HepG2 (cell line): Measurements from ENCODE around the gene PTPRE. TPM values are rescaled to one million over a fixed set of nuclear protein-coding genes. Genes with fewer than 3 reads are reported as not detected.

Experiments used
- ATAC-seq: fragments of 200-7000 bp; cut with Tn5 transposase; 3 replicates; pipeline ENCODE4 v1.9.1; 2020; ENCODE audit warnings: mild to moderate bottlenecking, moderate library complexity
- BruUV-seq: library from RNA; stranded (reverse); fragments of 400-500 nt; replicated peaks from 2 replicates; lab custom pipeline; 2021; lab: Mats Ljungman, UMichigan
- CTCF ChIA-PET: fragments of 300-600 bp; formaldehyde crosslinking; extraction: SDS; loops from one replicate; lab custom pipeline; 2021; ENCODE audit warnings: low total read pairs, inconsistent platforms, low intra/inter-chr PET ratio; lab: Yijun Ruan, JAX
- POLR2A ChIA-PET: fragments of 350-600 bp; sonication (Branson Sonifier 250); formaldehyde crosslinking; loops from one replicate; lab custom pipeline; 2020; ENCODE audit warnings: antibody characterized with exemption, inconsistent platforms; lab: Yijun Ruan, JAX
- DNase-seq: peaks from one replicate; pipeline ENCODE4 v3.0.0-alpha.2; 2015; ENCODE audit warnings: low spot score
- FAIRE-seq: peaks from 3 replicates; lab custom pipeline; 2011; peaks lifted over from hg19 to GRCh38; lab: Jason Lieb, UNC
- H2AFZ ChIP-seq: one replicate; pipeline ENCODE4 v1.6.1; 2011; ENCODE audit warnings: low read length, inconsistent platforms
- H3K27ac ChIP-seq: fragments of 300-600 bp; 3 replicates; pipeline ENCODE4 v1.8.0; 2011; ENCODE audit warnings: mixed run types, mild to moderate bottlenecking, mixed read lengths, low read length, inconsistent platforms; ENCODE audit not compliant: insufficient read depth; ENCODE audit errors: extremely low read length
- H3K27me3 ChIP-seq, 2 experiments: fragments of 200-600 bp in 1 of 2; 2 replicates in 1 of 2; 3 replicates in 1 of 2; pipeline versions ENCODE4 v1.6.0 to v1.8.0; 2011; ENCODE audit warnings: low read length in 2 of 2, mild to moderate bottlenecking in 2 of 2, moderate library complexity in 2 of 2, inconsistent platforms in 1 of 2; ENCODE audit not compliant: insufficient read depth in 2 of 2, control insufficient read depth in 1 of 2
- H3K36me3 ChIP-seq, 2 experiments: fragments of 200-600 bp in 1 of 2; replicated peaks in 1 of 2; 2 replicates in 1 of 2; 3 replicates in 1 of 2; pipeline versions ENCODE4 v1.5.1 to v1.8.0; 2011; ENCODE audit warnings: low read length in 2 of 2, inconsistent platforms in 1 of 2; ENCODE audit not compliant: insufficient read depth in 2 of 2, control insufficient read depth in 1 of 2
- H3K4me1 ChIP-seq: 2 replicates; pipeline ENCODE4 v1.5.1; 2012; ENCODE audit warnings: low read length, inconsistent platforms; ENCODE audit not compliant: insufficient read depth
- H3K4me2 ChIP-seq: 2 replicates; pipeline ENCODE4 v1.6.0; 2011; ENCODE audit warnings: low read depth, low read length, inconsistent platforms
- H3K4me3 ChIP-seq, 3 experiments: fragments of 200-600 bp in 1 of 3; sonication (generic), shearing (Covaris generic) in 1 of 3; replicated peaks in 1 of 3; 2 replicates each; pipeline ENCODE4 v1.5.1; 2011 to 2016; ENCODE audit warnings: low read length in 3 of 3, inconsistent platforms in 2 of 3, low read depth in 2 of 3, mild to moderate bottlenecking in 2 of 3, control low read depth in 1 of 3, mixed read lengths in 1 of 3; ENCODE audit not compliant: insufficient read depth in 1 of 3
- H3K79me2 ChIP-seq: one replicate; pipeline ENCODE4 v1.6.1; 2011; ENCODE audit warnings: low read length, inconsistent platforms; ENCODE audit not compliant: insufficient read depth
- H3K9ac ChIP-seq: 2 replicates; pipeline ENCODE4 v1.6.0; 2011; ENCODE audit warnings: mild to moderate bottlenecking, low read depth, low read length, inconsistent platforms; ENCODE audit not compliant: insufficient read depth
- H3K9me3 ChIP-seq: 2 replicates; pipeline ENCODE4 v1.5.1; 2012; ENCODE audit warnings: mild to moderate bottlenecking, low read length
- H4K20me1 ChIP-seq: 2 replicates; pipeline ENCODE4 v1.6.0; 2011; ENCODE audit warnings: inconsistent platforms, mild to moderate bottlenecking, low read length, moderate library complexity; ENCODE audit not compliant: insufficient read depth
- CBX1 ChIP-seq: IDR thresholded peaks from one replicate; pipeline ENCODE4 v1.6.1; 2016; ENCODE audit warnings: antibody characterized with exemption, low read depth
- FIP1L1 ChIP-seq: fragments of 200-400 bp; formaldehyde crosslinking; IDR thresholded peaks from 2 replicates; pipeline ENCODE4 v1.6.1; 2018; ENCODE audit warnings: low read depth, mild to moderate bottlenecking, low read length, moderate library complexity, borderline replicate concordance; ENCODE audit not compliant: insufficient read depth
- NRL ChIP-seq: sonication (generic); formaldehyde crosslinking; IDR thresholded peaks from 2 replicates; pipeline ENCODE4 v1.5.0; 2020; ENCODE audit warnings: missing genetic modification reagents, mild to moderate bottlenecking, moderate library complexity, borderline replicate concordance
- PCBP2 ChIP-seq: fragments of 200-400 bp; formaldehyde crosslinking; optimal IDR thresholded peaks from 2 replicates; pipeline ENCODE3; 2018; ENCODE audit warnings: low read length, low read depth; ENCODE audit not compliant: poor library complexity, severe bottlenecking
- PPARG ChIP-seq: conservative IDR thresholded peaks from 2 replicates; pipeline ENCODE4 v1.6.1; 2016; ENCODE audit warnings: missing biosample characterization, missing genetic modification reagents
- SIN3A ChIP-seq: IDR thresholded peaks from 2 replicates; pipeline ENCODE4 v1.6.1; 2011; ENCODE audit warnings: low read depth, mild to moderate bottlenecking, control low read depth, low read length, borderline replicate concordance
- ZFP41 ChIP-seq: sonication (generic); formaldehyde crosslinking; IDR thresholded peaks from 2 replicates; pipeline ENCODE4 v1.4.0; 2020; ENCODE audit warnings: mild to moderate bottlenecking, missing genetic modification reagents, borderline replicate concordance
- ZMYM4 ChIP-seq: sonication (generic); formaldehyde crosslinking; IDR thresholded peaks from 2 replicates; pipeline ENCODE4 v1.8.1; 2023; ENCODE audit warnings: mild to moderate bottlenecking, missing genetic modification reagents
- ZSCAN21 ChIP-seq: sonication (generic); formaldehyde crosslinking; IDR thresholded peaks from 2 replicates; pipeline ENCODE4 v1.8.0; 2022; ENCODE audit warnings: mild to moderate bottlenecking, missing genetic modification reagents, moderate library complexity, borderline replicate concordance
- WGBS: methylation state at CpG from one replicate; pipeline ENCODE4 v1.1.6; 2017; ENCODE audit warnings: low lambda C conversion rate; 5-methylcytosine and 5-hydroxymethylcytosine counted together
- in situ Hi-C: cut with HindIII; loops from 2 replicates; pipeline ENCODE4 v1.10.0; 2017; ENCODE audit warnings: low pct_unique_long_range_greater_than_20kb; ENCODE audit not compliant: extremely low pct_ligation_motif_present
- intact Hi-C: fragments of 100-400 bp; cut with micrococcal nuclease; formaldehyde crosslinking; loops from one replicate; pipeline ENCODE4 v1.10.0; 2022; ENCODE audit not compliant: unreplicated experiment
- polyA plus RNA-seq, 8 experiments: library from polyadenylated mRNA; depleted of rRNA in 3 of 8; stranded (reverse) in 7 of 8; unstranded in 1 of 8; fragments of >200 nt; fragmentation: Illumina TruSeq in 4 of 8; extraction: Trizol in 4 of 8; gene quantifications; 2 replicates each; pipeline versions ENCODE4 v1.2.1 to v1.2.3, GENCODE V29; 2011 to 2016; ENCODE audit warnings: low read depth in 4 of 8, missing spikeins in 1 of 8, mixed read lengths in 1 of 8; ENCODE audit not compliant: insufficient read depth in 1 of 8
- total RNA-seq, 5 experiments: library from RNA; depleted of rRNA; stranded (reverse); fragments of >200 nt; fragmentation: Illumina TruSeq; extraction: Trizol; gene quantifications; 2 replicates each; pipeline ENCODE4 v1.2.3, GENCODE V29; 2016; ENCODE audit warnings: low read depth in 1 of 5
- TF ChIP-seq, protein P1 (sequence below), 2 experiments: sonication (generic) in 1 of 2; formaldehyde crosslinking in 1 of 2; IDR thresholded peaks; 2 replicates each; pipeline versions ENCODE4 v1.4.0 to v1.6.1; 2018 to 2020; ENCODE audit warnings: missing genetic modification reagents in 2 of 2, borderline replicate concordance in 1 of 2, low read depth in 1 of 2, mild to moderate bottlenecking in 1 of 2, missing biosample characterization in 1 of 2
- TF ChIP-seq, protein P2 (sequence below): sonication (generic); formaldehyde crosslinking; IDR thresholded peaks from 2 replicates; pipeline ENCODE4 v1.4.0; 2020; ENCODE audit warnings: mild to moderate bottlenecking, missing genetic modification reagents
- TF ChIP-seq, protein P3 (sequence below): sonication (generic); formaldehyde crosslinking; IDR thresholded peaks from 2 replicates; pipeline ENCODE4 v1.4.0; 2020; ENCODE audit warnings: mild to moderate bottlenecking, missing genetic modification reagents, borderline replicate concordance
- TF ChIP-seq, protein P4 (sequence below): sonication (generic); formaldehyde crosslinking; IDR thresholded peaks from 2 replicates; pipeline ENCODE4 v1.5.0; 2020; ENCODE audit warnings: missing genetic modification reagents

The PTPRE gene
- total and polyA plus RNA-seq, 2 of the 13 experiments (the other 11 are each of a cell fraction or from before 2014, with no cell fraction given) = 0.01 to 0.02 TPM

DNA sequence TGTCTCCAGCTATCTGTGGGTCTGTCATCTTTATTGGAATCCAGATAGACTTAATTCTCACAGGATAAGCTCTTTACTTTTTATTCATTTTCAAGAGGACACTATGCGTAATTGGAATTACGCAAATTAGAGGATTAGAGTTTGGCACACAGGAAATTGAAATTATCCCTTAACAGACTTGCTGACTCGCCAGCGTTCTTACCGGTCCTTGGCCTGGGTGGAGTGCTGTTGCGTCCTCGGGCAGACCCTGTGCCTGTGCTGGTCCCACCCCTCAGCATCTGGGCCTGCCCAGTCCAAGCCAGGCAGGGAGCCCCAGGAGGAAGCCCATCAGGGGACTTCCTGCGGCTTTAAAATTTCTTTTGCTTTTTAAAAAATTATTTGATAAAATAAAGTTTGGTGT lies 117.5 kb downstream of the PTPRE start:
- in situ Hi-C loops = loop anchor here (25.0 kb wide), 1 partner anchor 312 kb away; no protein-coding TSS in a partner anchor
- POLR2A ChIA-PET = no interaction called here

DNA sequence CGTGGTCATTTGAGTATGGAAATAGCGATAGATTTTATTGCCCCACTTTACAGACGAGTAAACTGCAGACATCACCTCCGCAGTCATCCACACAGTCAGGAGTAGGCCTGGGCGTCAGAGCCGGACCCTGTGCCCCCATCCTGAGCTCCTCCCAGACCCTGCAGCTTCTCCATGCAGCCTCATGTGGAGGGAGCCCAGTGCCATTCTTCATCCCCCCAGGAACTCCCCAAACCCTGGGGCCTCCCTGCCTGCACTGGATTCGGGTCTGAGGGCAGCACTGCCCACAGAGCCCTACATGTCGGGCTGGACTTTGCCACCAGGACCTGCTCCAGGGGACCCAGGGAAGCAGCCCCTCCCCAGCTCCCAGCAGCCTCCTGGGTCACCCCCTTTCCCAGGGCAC lies 118.5 kb downstream of the PTPRE start:
- no peak overlapping the region for H3K4me2 ChIP-seq
- H3K4me3 ChIP-seq = no peak overlapping the region
- CTCF ChIA-PET = no interaction called here
- H3K4me1 ChIP-seq = no peaks in the 10 kb centered on the region
- DNase-seq (no peak), FAIRE-seq (no peak), ATAC-seq (no peak)
- peaks cover 7 to 48% of the 10 kb centered on the region in 2 experiments; a peak in 4 of 5 replicates for H3K27me3 ChIP-seq
- no peak overlapping the region for H3K9ac ChIP-seq
- no peaks in the 10 kb centered on the region for H3K36me3 ChIP-seq
- WGBS = 15% methylated on average over 7 of the region's 8 CpGs
- in situ Hi-C loops (no loop called here), intact Hi-C loops (no loop called here)
- no peak overlapping the region for H2AFZ ChIP-seq
- H3K79me2 ChIP-seq = no peaks in the 10 kb centered on the region
- BruUV-seq = no TSS peak
- no peaks in the 10 kb centered on the region for H4K20me1 ChIP-seq
- no peak overlapping the region for H3K27ac ChIP-seq
- H3K9me3 ChIP-seq = no peaks in the 10 kb centered on the region
- POLR2A ChIA-PET = no interaction called here
- TF ChIP-seq ZMYM4 (CRISPR knock-in tag) = no peak
- TF ChIP-seq, protein P1, sequence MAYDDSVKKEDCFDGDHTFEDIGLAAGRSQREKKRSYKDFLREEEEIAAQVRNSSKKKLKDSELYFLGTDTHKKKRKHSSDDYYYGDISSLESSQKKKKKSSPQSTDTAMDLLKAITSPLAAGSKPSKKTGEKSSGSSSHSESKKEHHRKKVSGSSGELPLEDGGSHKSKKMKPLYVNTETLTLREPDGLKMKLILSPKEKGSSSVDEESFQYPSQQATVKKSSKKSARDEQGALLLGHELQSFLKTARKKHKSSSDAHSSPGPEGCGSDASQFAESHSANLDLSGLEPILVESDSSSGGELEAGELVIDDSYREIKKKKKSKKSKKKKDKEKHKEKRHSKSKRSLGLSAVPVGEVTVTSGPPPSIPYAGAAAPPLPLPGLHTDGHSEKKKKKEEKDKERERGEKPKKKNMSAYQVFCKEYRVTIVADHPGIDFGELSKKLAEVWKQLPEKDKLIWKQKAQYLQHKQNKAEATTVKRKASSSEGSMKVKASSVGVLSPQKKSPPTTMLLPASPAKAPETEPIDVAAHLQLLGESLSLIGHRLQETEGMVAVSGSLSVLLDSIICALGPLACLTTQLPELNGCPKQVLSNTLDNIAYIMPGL (CRISPR knock-in tag; IDR thresholded peaks at IDR 0.05; ENCODE audit: borderline replicate concordance in 1 of 2, low read depth in 1 of 2) = no peak
- TF ChIP-seq, protein P2, sequence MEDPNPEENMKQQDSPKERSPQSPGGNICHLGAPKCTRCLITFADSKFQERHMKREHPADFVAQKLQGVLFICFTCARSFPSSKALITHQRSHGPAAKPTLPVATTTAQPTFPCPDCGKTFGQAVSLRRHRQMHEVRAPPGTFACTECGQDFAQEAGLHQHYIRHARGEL (CRISPR knock-in tag) = no peak
- TF ChIP-seq, protein P3, sequence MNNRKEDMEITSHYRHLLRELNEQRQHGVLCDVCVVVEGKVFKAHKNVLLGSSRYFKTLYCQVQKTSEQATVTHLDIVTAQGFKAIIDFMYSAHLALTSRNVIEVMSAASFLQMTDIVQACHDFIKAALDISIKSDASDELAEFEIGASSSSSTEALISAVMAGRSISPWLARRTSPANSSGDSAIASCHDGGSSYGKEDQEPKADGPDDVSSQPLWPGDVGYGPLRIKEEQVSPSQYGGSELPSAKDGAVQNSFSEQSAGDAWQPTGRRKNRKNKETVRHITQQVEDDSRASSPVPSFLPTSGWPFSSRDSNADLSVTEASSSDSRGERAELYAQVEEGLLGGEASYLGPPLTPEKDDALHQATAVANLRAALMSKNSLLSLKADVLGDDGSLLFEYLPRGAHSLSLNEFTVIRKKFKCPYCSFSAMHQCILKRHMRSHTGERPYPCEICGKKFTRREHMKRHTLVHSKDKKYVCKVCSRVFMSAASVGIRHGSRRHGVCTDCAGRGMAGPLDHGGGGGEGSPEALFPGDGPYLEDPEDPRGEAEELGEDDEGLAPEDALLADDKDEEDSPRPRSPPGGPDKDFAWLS (CRISPR knock-in tag) = no peak
- no peak for TF ChIP-seq FIP1L1
- no peak for TF ChIP-seq SIN3A
- no peak for TF ChIP-seq PPARG (CRISPR knock-in tag)
- TF ChIP-seq CBX1 = no peak

More for the DNA sequence above, 117.5 kb downstream of the PTPRE start:
- no peak for TF ChIP-seq PCBP2
- no peak for TF ChIP-seq ZSCAN21 (CRISPR knock-in tag)
- TF ChIP-seq ZFP41 (CRISPR knock-in tag) = no peak
- TF ChIP-seq, protein P4, sequence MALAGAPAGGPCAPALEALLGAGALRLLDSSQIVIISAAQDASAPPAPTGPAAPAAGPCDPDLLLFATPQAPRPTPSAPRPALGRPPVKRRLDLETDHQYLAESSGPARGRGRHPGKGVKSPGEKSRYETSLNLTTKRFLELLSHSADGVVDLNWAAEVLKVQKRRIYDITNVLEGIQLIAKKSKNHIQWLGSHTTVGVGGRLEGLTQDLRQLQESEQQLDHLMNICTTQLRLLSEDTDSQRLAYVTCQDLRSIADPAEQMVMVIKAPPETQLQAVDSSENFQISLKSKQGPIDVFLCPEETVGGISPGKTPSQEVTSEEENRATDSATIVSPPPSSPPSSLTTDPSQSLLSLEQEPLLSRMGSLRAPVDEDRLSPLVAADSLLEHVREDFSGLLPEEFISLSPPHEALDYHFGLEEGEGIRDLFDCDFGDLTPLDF (CRISPR knock-in tag) = no peak
- no peak for TF ChIP-seq NRL
- H3K4me3 ChIP-seq = no peak overlapping the region
- intact Hi-C loops = no loop called here
- no TSS peak for BruUV-seq
- no peak for ATAC-seq
- no peaks in the 10 kb centered on the region for H4K20me1 ChIP-seq
- WGBS = 18% methylated on average over 8 of the region's 8 CpGs
- H3K9ac ChIP-seq = no peak overlapping the region
- no peak overlapping the region for H3K4me2 ChIP-seq
- H3K36me3 ChIP-seq = no peaks in the 10 kb centered on the region
- no peak for FAIRE-seq
- H3K9me3 ChIP-seq = no peaks in the 10 kb centered on the region
- no peak for DNase-seq
- CTCF ChIA-PET = no interaction called here
- no peak overlapping the region for H2AFZ ChIP-seq
- H3K79me2 ChIP-seq = no peaks in the 10 kb centered on the region
- H3K4me1 ChIP-seq = no peaks in the 10 kb centered on the region
- peaks cover 7 to 50% of the 10 kb centered on the region in 2 experiments; a peak in 4 of 5 replicates for H3K27me3 ChIP-seq
- H3K27ac ChIP-seq = no peak overlapping the region
